Endothelial cell of umbilical vein (primary cell): Measurements from ENCODE around the gene PRR23A.

Experiments
- CTCF ChIP-seq, 2 donors: IDR thresholded peaks; 1 replicate in 1 of 2; 2 replicates in 1 of 2; pipeline ENCODE4 v1.5.1; 2011; ENCODE audit warnings: low read length in 2 of 2, mild to moderate bottlenecking in 2 of 2, moderate library complexity in 2 of 2, control low read depth in 1 of 2, inconsistent platforms in 1 of 2, low read depth in 1 of 2; ENCODE audit not compliant: insufficient read depth in 1 of 2; ENCODE audit errors: extremely low read depth in 1 of 2
- JUN ChIP-seq: IDR thresholded peaks from 2 replicates; pipeline ENCODE4 v1.6.1; 2011; ENCODE audit warnings: borderline replicate concordance, low read depth; ENCODE audit not compliant: insufficient read length, insufficient read depth
- POLR2A ChIP-seq: IDR thresholded peaks from 2 replicates; pipeline ENCODE4 v1.6.1; 2012; ENCODE audit warnings: low read depth, mild to moderate bottlenecking, control low read depth, low read length
- POLR2AphosphoS5 ChIP-seq: IDR thresholded peaks from 2 replicates; pipeline ENCODE4 v1.6.1; 2012; ENCODE audit warnings: low read depth, mild to moderate bottlenecking, control low read depth, low read length, moderate library complexity; ENCODE audit not compliant: insufficient read depth
- TF ChIP-seq, protein P1 (sequence below): IDR thresholded peaks from 2 replicates; pipeline ENCODE4 v1.6.1; 2011; ENCODE audit not compliant: insufficient read depth, insufficient read length

DNA sequence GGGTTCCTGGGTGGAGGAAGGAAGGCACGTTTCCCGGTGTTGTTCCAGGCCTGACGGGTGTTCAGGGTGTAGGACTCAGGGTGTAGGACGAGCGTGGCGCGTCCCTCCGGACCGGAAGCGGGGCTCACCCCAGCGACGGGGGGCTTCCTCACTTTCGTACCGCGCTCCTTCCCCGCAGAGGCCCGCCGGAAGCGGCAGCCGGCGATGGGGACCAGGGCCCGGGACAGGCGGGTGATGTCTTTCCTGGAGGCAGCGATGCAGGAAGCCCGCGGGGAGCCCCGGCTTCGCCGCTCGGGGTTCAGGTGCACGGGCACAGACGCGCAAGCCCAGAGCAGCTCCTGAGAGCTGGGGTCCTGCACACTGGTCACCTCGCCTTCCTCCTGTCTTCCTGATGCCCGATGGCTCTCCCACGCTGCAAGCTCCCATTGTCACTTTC, 45.6 kb downstream of the PRR23A start:
- TF ChIP-seq POLR2AphosphoS5, result no peak
- no peak for TF ChIP-seq CTCF (IDR thresholded peaks at IDR 0.05; ENCODE audit: extremely low read depth in 1 of 2, insufficient read depth in 1 of 2, low read depth in 1 of 2, low read length in 2 of 2)
- TF ChIP-seq POLR2A, result no peak
- TF ChIP-seq, protein P1, sequence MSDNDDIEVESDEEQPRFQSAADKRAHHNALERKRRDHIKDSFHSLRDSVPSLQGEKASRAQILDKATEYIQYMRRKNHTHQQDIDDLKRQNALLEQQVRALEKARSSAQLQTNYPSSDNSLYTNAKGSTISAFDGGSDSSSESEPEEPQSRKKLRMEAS, result no peak
- TF ChIP-seq JUN, result no peak
